A549 (cell line): ENCODE data around the gene CYP19A1. TPM values are rescaled to one million over a fixed set of nuclear protein-coding genes. Genes with fewer than 3 reads are reported as not detected.
A peak's percentile ranks its signal among the peaks of the same experiment; 100 is the strongest.

ENCODE experiments used
- ATAC-seq, 2 experiments: fragments of 200-7000 bp in 1 of 2; fragments of >200 bp in 1 of 2; cut with Nextera tagmentation in 1 of 2; cut with Tn5 transposase in 1 of 2; 3 replicates each; pipeline versions ENCODE4 v1.8.0 to v1.9.1; 2018 to 2020; ENCODE audit warnings: mild to moderate bottlenecking in 1 of 2, moderate library complexity in 1 of 2
- CTCF ChIA-PET: fragments of 300-600 bp; sonication (Branson Sonifier 250); formaldehyde crosslinking; extraction: SDS; loops from one replicate; lab custom pipeline; 2021; ENCODE audit warnings: antibody characterized with exemption, inconsistent platforms; lab: Yijun Ruan, JAX
- POLR2A ChIA-PET: fragments of 350-600 bp; formaldehyde crosslinking; extraction: SDS; loops from one replicate; lab custom pipeline; 2021; ENCODE audit warnings: antibody characterized with exemption, inconsistent platforms; lab: Yijun Ruan, JAX
- DNase-seq, 2 experiments: peaks; one replicate each; pipeline versions ENCODE4 v3.0.0 to v3.0.0-alpha.2; 2011 to 2016; ENCODE audit warnings: low read depth in 1 of 2, low spot score in 1 of 2
- FAIRE-seq: peaks from 2 replicates; lab custom pipeline; 2011; peaks lifted over from hg19 to GRCh38; lab: Jason Lieb, UNC
- H3K27ac ChIP-seq, 2 experiments: fragments of >200 bp; sonication (Bioruptor Twin); formaldehyde crosslinking; 3 replicates each; pipeline ENCODE4 v1.5.1; 2016 to 2017
- H3K4me1 ChIP-seq: fragments of >200 bp; sonication (Bioruptor Twin); formaldehyde crosslinking; 3 replicates; pipeline ENCODE4 v1.6.1; 2016
- H3K4me2 ChIP-seq: fragments of >200 bp; sonication (Bioruptor Twin); formaldehyde crosslinking; 3 replicates; pipeline ENCODE4 v1.6.1; 2016
- H3K4me3 ChIP-seq: fragments of >200 bp; sonication (Bioruptor Twin); formaldehyde crosslinking; 3 replicates; pipeline ENCODE4 v1.5.1; 2016
- H3K9me3 ChIP-seq: fragments of >200 bp; sonication (Bioruptor Twin); formaldehyde crosslinking; 3 replicates; pipeline ENCODE4 v1.6.1; 2016
- CHD4 ChIP-seq: fragments of 200-600 bp; sonication (generic); IDR thresholded peaks from 2 replicates; pipeline ENCODE4 v1.6.1; 2016; ENCODE audit warnings: antibody characterized with exemption, mild to moderate bottlenecking, borderline replicate concordance
- CTCF ChIP-seq: fragments of >200 bp; sonication (Bioruptor Twin); formaldehyde crosslinking; IDR thresholded peaks from 3 replicates; pipeline ENCODE4 v1.5.1; 2016
- EHF ChIP-seq: fragments of 250-450 bp; sonication (Bioruptor Pico); IDR thresholded peaks from 2 replicates; pipeline ENCODE4 v1.5.0; 2020; ENCODE audit warnings: mild to moderate bottlenecking
- ELK1 ChIP-seq: fragments of 150-350 bp; IDR thresholded peaks from 2 replicates; pipeline ENCODE4 v1.6.1; 2014; ENCODE audit warnings: low read depth, mild to moderate bottlenecking, low read length
- EP300 ChIP-seq, 2 experiments: fragments of >200 bp; sonication (Bioruptor Twin); formaldehyde crosslinking; IDR thresholded peaks; 2 replicates in 1 of 2; 3 replicates in 1 of 2; pipeline ENCODE4 v1.6.1; 2016 to 2017
- ESRRA ChIP-seq: fragments of 150-350 bp; IDR thresholded peaks from 2 replicates; pipeline ENCODE4 v1.6.1; 2014; ENCODE audit warnings: mild to moderate bottlenecking, low read length, borderline replicate concordance
- FOSB ChIP-seq: fragments of 250-450 bp; sonication (Bioruptor Pico); IDR thresholded peaks from 2 replicates; pipeline ENCODE4 v1.5.0; 2020; ENCODE audit warnings: mild to moderate bottlenecking, moderate library complexity
- FOSL2 ChIP-seq, 2 experiments: fragments of 450-650 bp in 1 of 2; fragments of >200 bp in 1 of 2; sonication (Bioruptor Twin) in 1 of 2; formaldehyde crosslinking; IDR thresholded peaks; 2 replicates each; pipeline versions ENCODE4 v1.5.0 to v1.6.1; 2016 to 2020; ENCODE audit warnings: mild to moderate bottlenecking in 1 of 2, moderate library complexity in 1 of 2
- HDAC2 ChIP-seq: fragments of 200-600 bp; sonication (generic); IDR thresholded peaks from 2 replicates; pipeline ENCODE4 v1.6.1; 2016
- HES2 ChIP-seq: fragments of >200 bp; sonication (Bioruptor Twin); formaldehyde crosslinking; IDR thresholded peaks from 2 replicates; pipeline ENCODE4 v1.6.1; 2016
- HOXB13 ChIP-seq: fragments of 250-450 bp; sonication (Bioruptor Pico); IDR thresholded peaks from 2 replicates; pipeline ENCODE4 v1.5.0; 2020; ENCODE audit warnings: low read depth, mild to moderate bottlenecking, moderate library complexity
- HOXB5 ChIP-seq: fragments of 250-450 bp; sonication (Bioruptor Pico); IDR thresholded peaks from 2 replicates; pipeline ENCODE4 v1.5.0; 2020; ENCODE audit warnings: mild to moderate bottlenecking, moderate library complexity
- JUN ChIP-seq, 2 experiments: fragments of >200 bp; sonication (Bioruptor Twin); formaldehyde crosslinking; IDR thresholded peaks; 2 replicates in 1 of 2; 3 replicates in 1 of 2; pipeline ENCODE4 v1.6.1; 2016 to 2017
- JUNB ChIP-seq: fragments of >200 bp; sonication (Bioruptor Twin); formaldehyde crosslinking; IDR thresholded peaks from 2 replicates; pipeline ENCODE4 v1.6.1; 2016
- KDM5A ChIP-seq: fragments of 200-600 bp; sonication (generic); IDR thresholded peaks from 2 replicates; pipeline ENCODE4 v1.6.1; 2016; ENCODE audit warnings: antibody characterized with exemption, mild to moderate bottlenecking
- MAZ ChIP-seq: fragments of 150-350 bp; IDR thresholded peaks from 2 replicates; pipeline ENCODE4 v1.6.1; 2014; ENCODE audit warnings: antibody characterized with exemption, low read depth, low read length, borderline replicate concordance
- NPAS2 ChIP-seq: fragments of 250-450 bp; sonication (Bioruptor Pico); IDR thresholded peaks from 2 replicates; pipeline ENCODE4 v1.8.0; 2022; ENCODE audit warnings: mild to moderate bottlenecking, moderate library complexity, borderline replicate concordance
- NR3C1 ChIP-seq: fragments of >200 bp; sonication (Bioruptor Twin); formaldehyde crosslinking; IDR thresholded peaks from 3 replicates; pipeline ENCODE4 v1.6.1; 2017
- PBX3 ChIP-seq: IDR thresholded peaks from 2 replicates; pipeline ENCODE4 v1.6.1; 2012
- POLR2AphosphoS2 ChIP-seq: conservative IDR thresholded peaks from 2 replicates; pipeline ENCODE4 v1.6.1; 2012; ENCODE audit warnings: low read length, improper control_type of control experiment, inconsistent platforms
- RAD21 ChIP-seq, 2 experiments: fragments of >200 bp in 1 of 2; sonication (Bioruptor Twin) in 1 of 2; formaldehyde crosslinking in 1 of 2; IDR thresholded peaks in 1 of 2; conservative IDR thresholded peaks in 1 of 2; 2 replicates in 1 of 2; 3 replicates in 1 of 2; pipeline ENCODE4 v1.6.1; 2012 to 2018; ENCODE audit warnings: inconsistent platforms in 1 of 2
- RARB ChIP-seq: fragments of 250-450 bp; sonication (Bioruptor Pico); IDR thresholded peaks from 2 replicates; pipeline ENCODE4 v1.8.0; 2021; ENCODE audit warnings: mild to moderate bottlenecking, moderate library complexity
- RNF2 ChIP-seq: fragments of 200-600 bp; sonication (generic); IDR thresholded peaks from 2 replicates; pipeline ENCODE4 v1.6.1; 2016; ENCODE audit warnings: low read depth, mild to moderate bottlenecking, antibody characterized with exemption, moderate library complexity, borderline replicate concordance
- SMC3 ChIP-seq: fragments of >200 bp; sonication (Bioruptor Twin); formaldehyde crosslinking; IDR thresholded peaks from 3 replicates; pipeline ENCODE4 v1.6.1; 2018; ENCODE audit warnings: inconsistent platforms
- SREBF2 ChIP-seq: fragments of 450-650 bp; IDR thresholded peaks from 2 replicates; pipeline ENCODE4 v1.6.1; 2014; ENCODE audit warnings: mild to moderate bottlenecking, moderate library complexity
- ZFP36 ChIP-seq: fragments of 450-650 bp; IDR thresholded peaks from 2 replicates; pipeline ENCODE4 v1.6.1; 2014; ENCODE audit warnings: borderline replicate concordance; ENCODE audit not compliant: partially characterized antibody
- ZSCAN20 ChIP-seq: fragments of 250-450 bp; sonication (Bioruptor Pico); IDR thresholded peaks from 2 replicates; pipeline ENCODE4 v1.8.0; 2022; ENCODE audit warnings: mild to moderate bottlenecking, moderate library complexity
- WGBS: methylation state at CpG from one replicate; pipeline ENCODE4 v1.1.6; 2017; ENCODE audit errors: missing lambda C conversion rate; 5-methylcytosine and 5-hydroxymethylcytosine counted together
- polyA plus RNA-seq, 4 experiments: library from polyadenylated mRNA; depleted of rRNA in 3 of 4; stranded (reverse); fragments of >200 nt; fragmentation: RNase III in 1 of 4; extraction: RNeasy Plus Mini Kit Qiagen cat#74134 plus additional on column Dnase treatment in 1 of 4; gene quantifications; 2 replicates in 3 of 4; 3 replicates in 1 of 4; pipeline ENCODE4 v1.2.3, GENCODE V29; 2011 to 2017
- TF ChIP-seq, protein P1 (sequence below): fragments of 250-450 bp; sonication (Bioruptor Pico); IDR thresholded peaks from 2 replicates; pipeline ENCODE4 v1.5.0; 2020; ENCODE audit warnings: low read depth, mild to moderate bottlenecking, moderate library complexity

CYP19A1 gene
- polyA plus RNA-seq, 2 of the 4 experiments (the other 2 are of a cell fraction): 0.36 TPM; not detected in 1

GRCh38 chr15:51335538-51336410 lies 2.6 kb downstream of the CYP19A1 start:
- no peak for FAIRE-seq
- CTCF ChIA-PET: interaction anchor here (0.9 to 1.0 kb wide), 2 partner anchors 9 to 12 kb away, joined by 4 read pairs; no protein-coding TSS in a partner anchor

DNA sequence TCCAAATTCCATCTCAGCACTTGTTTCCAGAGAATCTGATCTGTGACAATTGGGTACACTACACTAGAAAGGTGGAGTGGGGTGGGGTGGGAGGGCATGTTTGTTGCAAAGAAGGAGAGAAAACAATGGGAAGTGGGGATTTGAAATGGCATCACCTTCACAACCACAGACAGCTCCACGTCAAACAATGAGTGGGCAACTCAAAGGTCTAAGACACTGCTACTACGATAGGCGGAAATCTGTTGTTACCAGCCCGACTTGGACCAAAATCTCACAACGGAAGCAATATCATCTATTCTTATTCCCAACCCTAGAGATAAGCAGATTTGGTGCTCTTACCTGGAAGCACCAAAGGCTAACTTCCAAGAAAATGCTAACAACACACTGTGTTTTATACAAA lies 3.3 kb downstream of the CYP19A1 start:
- FAIRE-seq (no peak), ATAC-seq (no peak), DNase-seq (no peak)
- ChIA-PET POLR2A (no interaction called here), CTCF (interaction anchor here (0.7 to 2.4 kb wide), 6 partner anchors 8 to 172 kb away, joined by 3 to 7 read pairs (median 4); no protein-coding TSS in a partner anchor)
- H3K27ac ChIP-seq: no peak overlapping the region
- peaks cover 15% of the 10 kb centered on the region; the same call in 1 of the 3 replicates for H3K4me1 ChIP-seq
- 74% methylated on average over 5 of the region's 5 CpGs for WGBS
- no peaks in the 10 kb centered on the region for H3K9me3 ChIP-seq
- H3K4me2 ChIP-seq: no peak overlapping the region
- no peak overlapping the region for H3K4me3 ChIP-seq
- TF ChIP-seq SREBF2: no peak
- TF ChIP-seq JUNB: no peak
- no peak for TF ChIP-seq FOSL2 (IDR thresholded peaks at IDR 0.05)
- no peak for TF ChIP-seq FOSL2 (CRISPR knock-in tag; IDR thresholded peaks at IDR 0.05)
- TF ChIP-seq EHF: no peak
- no peak for TF ChIP-seq NR3C1
- no peak for TF ChIP-seq JUN (IDR thresholded peaks at IDR 0.05)
- TF ChIP-seq HDAC2: no peak
- no peak for TF ChIP-seq RARB (CRISPR knock-in tag)
- TF ChIP-seq CTCF: no peak
- TF ChIP-seq KDM5A: no peak
- TF ChIP-seq HOXB13 (CRISPR knock-in tag): no peak
- TF ChIP-seq POLR2AphosphoS2: no peak
- TF ChIP-seq MAZ: no peak
- TF ChIP-seq FOSB: no peak

More at GRCh38 chr15:51335538-51336410, 2.6 kb downstream of the CYP19A1 start:
- ATAC-seq: peak in 1 of 2 experiments; percentile 65; a peak in 3 of 6 replicates
- Histone ChIP-seq H3K9me3 (no peaks in the 10 kb centered on the region), H3K4me2 (no peak overlapping the region), H3K4me1 (peaks cover 15% of the 10 kb centered on the region; the same call in 1 of the 3 replicates), H3K4me3 (no peak overlapping the region), H3K27ac (no peak overlapping the region)
- DNase-seq: no peak
- TF ChIP-seq, protein P1, sequence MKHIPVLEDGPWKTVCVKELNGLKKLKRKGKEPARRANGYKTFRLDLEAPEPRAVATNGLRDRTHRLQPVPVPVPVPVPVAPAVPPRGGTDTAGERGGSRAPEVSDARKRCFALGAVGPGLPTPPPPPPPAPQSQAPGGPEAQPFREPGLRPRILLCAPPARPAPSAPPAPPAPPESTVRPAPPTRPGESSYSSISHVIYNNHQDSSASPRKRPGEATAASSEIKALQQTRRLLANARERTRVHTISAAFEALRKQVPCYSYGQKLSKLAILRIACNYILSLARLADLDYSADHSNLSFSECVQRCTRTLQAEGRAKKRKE: no peak
- TF ChIP-seq RNF2 (no peak), HES2 (no peak), EP300 (IDR thresholded peaks at IDR 0.05) (no peak), RAD21 (conservative IDR thresholded peaks at IDR 0.05 in 1 of 2, IDR thresholded peaks at IDR 0.05 in 1 of 2) (no peak), ZSCAN20 (CRISPR knock-in tag) (no peak), SMC3 (no peak), PBX3 (no peak), CHD4 (no peak), ZFP36 (no peak), NPAS2 (CRISPR knock-in tag) (no peak), POLR2AphosphoS2 (no peak), ESRRA (no peak), EHF (no peak), ELK1 (no peak), HDAC2 (no peak), HOXB5 (CRISPR knock-in tag) (no peak), FOSL2 (IDR thresholded peaks at IDR 0.05) (no peak), FOSL2 (CRISPR knock-in tag; IDR thresholded peaks at IDR 0.05) (no peak)
- 73% methylated on average over 9 of the region's 9 CpGs for WGBS
- POLR2A ChIA-PET: no interaction called here
